ENCODE measurements around the gene DECR2. TPM values are rescaled to one million over a fixed set of nuclear protein-coding genes. Genes with fewer than 3 reads are reported as not detected.
"Not testable (repeated sequence)": the region's sequence is repeated elsewhere in the genome, so short reads cannot be mapped to it uniquely, and the experiment has no call there.

The DECR2 gene
- total RNA-seq, 1 experiment from 2014 or later: 17.1 TPM

GRCh38 chr16:414395-415169, 12.9 kb downstream of the DECR2 start:
- DNase-seq (ENCODE audit: low read depth, low spot score) (no peak), ATAC-seq (no peak)
- POLR2A ChIA-PET: no interaction called here

DNA sequence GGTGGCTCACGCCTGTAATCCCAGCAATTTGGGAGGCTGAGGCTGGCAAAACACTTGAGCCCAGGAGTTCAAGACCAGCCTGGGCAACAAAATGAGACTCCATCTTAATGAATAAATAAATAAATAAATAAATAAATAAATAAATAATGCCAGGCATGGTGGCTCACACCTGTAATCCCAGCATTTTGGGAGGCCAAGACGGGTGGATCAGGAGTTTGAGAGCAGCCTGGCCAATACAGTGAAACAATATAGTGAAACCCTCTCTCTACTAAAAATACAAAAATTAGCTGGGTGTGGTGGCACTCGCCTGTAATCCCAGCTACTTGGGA, 13.4 kb downstream of the DECR2 start:
- H3K27me3 ChIP-seq (ENCODE audit: insufficient read depth, low read length); BruUV-seq (replicated peaks); H3K79me2 ChIP-seq (ENCODE audit: insufficient read depth, low read length); H3K27ac ChIP-seq (ENCODE audit: low read depth, low read length); H3K9me2 ChIP-seq (ENCODE audit: insufficient read depth); H3K9ac ChIP-seq (ENCODE audit: low read length); H2AFZ ChIP-seq (ENCODE audit: low read depth, low read length, poor library complexity, severe bottlenecking); H3K4me1 ChIP-seq (ENCODE audit: control insufficient read depth in 1 of 2, insufficient read depth in 2 of 2, low read length in 2 of 2); POLR2A ChIA-PET; ATAC-seq; RAD21 ChIA-PET (ENCODE audit: low non-redundant PET in 1 of 2, low total read pairs in 2 of 2, uncharacterized antibody in 2 of 2, unreplicated experiment in 2 of 2); CTCF ChIA-PET; H3K9me3 ChIP-seq (ENCODE audit: control insufficient read depth in 1 of 2, insufficient read depth in 1 of 2, low read depth in 1 of 2, low read length in 2 of 2); H4K20me1 ChIP-seq (ENCODE audit: insufficient read depth); H3K36me3 ChIP-seq (ENCODE audit: control insufficient read depth in 1 of 2, insufficient read depth in 2 of 2, low read length in 2 of 2); intact Hi-C loops (cut with micrococcal nuclease); H3K4me3 ChIP-seq (replicated peaks in 1 of 2; ENCODE audit: low read depth in 1 of 2, low read length in 2 of 2); DNase-seq (ENCODE audit: low read depth, low spot score); H3K4me2 ChIP-seq (ENCODE audit: low read length): not testable (repeated sequence)

More at GRCh38 chr16:414395-415169, 12.9 kb downstream of the DECR2 start:
- ChIA-PET RAD21 (ENCODE audit: low non-redundant PET in 1 of 2, low total read pairs in 2 of 2, uncharacterized antibody in 2 of 2, unreplicated experiment in 2 of 2) (interaction anchor here in 1 of 2 experiments (0.7 kb wide), 1 partner anchor 73 kb away, joined by 4 read pairs; no protein-coding TSS in a partner anchor), CTCF (no interaction called here)
- no peaks in the 10 kb centered on the region for H3K9me2 ChIP-seq (ENCODE audit: insufficient read depth)
- intact Hi-C loops (cut with micrococcal nuclease): no loop called here
- no peak overlapping the region for H3K9ac ChIP-seq (ENCODE audit: low read length)
- TF ChIP-seq SRF (IDR thresholded peaks at IDR 0.05; ENCODE audit: low read depth) (no peak), CBX3 (IDR thresholded peaks at IDR 0.05; ENCODE audit: low read depth) (no peak), JUND (IDR thresholded peaks at IDR 0.05) (no peak), EGR1 (IDR thresholded peaks at IDR 0.05; ENCODE audit: low read depth) (no peak), POLR2AphosphoS5 (IDR thresholded peaks at IDR 0.05; ENCODE audit: low read depth, low read length) (no peak)
- TF ChIP-seq, protein P1, sequence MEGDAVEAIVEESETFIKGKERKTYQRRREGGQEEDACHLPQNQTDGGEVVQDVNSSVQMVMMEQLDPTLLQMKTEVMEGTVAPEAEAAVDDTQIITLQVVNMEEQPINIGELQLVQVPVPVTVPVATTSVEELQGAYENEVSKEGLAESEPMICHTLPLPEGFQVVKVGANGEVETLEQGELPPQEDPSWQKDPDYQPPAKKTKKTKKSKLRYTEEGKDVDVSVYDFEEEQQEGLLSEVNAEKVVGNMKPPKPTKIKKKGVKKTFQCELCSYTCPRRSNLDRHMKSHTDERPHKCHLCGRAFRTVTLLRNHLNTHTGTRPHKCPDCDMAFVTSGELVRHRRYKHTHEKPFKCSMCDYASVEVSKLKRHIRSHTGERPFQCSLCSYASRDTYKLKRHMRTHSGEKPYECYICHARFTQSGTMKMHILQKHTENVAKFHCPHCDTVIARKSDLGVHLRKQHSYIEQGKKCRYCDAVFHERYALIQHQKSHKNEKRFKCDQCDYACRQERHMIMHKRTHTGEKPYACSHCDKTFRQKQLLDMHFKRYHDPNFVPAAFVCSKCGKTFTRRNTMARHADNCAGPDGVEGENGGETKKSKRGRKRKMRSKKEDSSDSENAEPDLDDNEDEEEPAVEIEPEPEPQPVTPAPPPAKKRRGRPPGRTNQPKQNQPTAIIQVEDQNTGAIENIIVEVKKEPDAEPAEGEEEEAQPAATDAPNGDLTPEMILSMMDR (IDR thresholded peaks at IDR 0.05 in 2 of 3, conservative IDR thresholded peaks at IDR 0.05 in 1 of 3; ENCODE audit: borderline replicate concordance in 1 of 3, insufficient read depth in 1 of 3, low read depth in 2 of 3, low read length in 2 of 3): no peak
- TF ChIP-seq, protein P2, sequence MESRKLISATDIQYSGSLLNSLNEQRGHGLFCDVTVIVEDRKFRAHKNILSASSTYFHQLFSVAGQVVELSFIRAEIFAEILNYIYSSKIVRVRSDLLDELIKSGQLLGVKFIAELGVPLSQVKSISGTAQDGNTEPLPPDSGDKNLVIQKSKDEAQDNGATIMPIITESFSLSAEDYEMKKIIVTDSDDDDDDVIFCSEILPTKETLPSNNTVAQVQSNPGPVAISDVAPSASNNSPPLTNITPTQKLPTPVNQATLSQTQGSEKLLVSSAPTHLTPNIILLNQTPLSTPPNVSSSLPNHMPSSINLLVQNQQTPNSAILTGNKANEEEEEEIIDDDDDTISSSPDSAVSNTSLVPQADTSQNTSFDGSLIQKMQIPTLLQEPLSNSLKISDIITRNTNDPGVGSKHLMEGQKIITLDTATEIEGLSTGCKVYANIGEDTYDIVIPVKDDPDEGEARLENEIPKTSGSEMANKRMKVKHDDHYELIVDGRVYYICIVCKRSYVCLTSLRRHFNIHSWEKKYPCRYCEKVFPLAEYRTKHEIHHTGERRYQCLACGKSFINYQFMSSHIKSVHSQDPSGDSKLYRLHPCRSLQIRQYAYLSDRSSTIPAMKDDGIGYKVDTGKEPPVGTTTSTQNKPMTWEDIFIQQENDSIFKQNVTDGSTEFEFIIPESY (IDR thresholded peaks at IDR 0.05; ENCODE audit: extremely low read depth, insufficient replicate concordance, low read length): no peak
- TF ChIP-seq, protein P3, sequence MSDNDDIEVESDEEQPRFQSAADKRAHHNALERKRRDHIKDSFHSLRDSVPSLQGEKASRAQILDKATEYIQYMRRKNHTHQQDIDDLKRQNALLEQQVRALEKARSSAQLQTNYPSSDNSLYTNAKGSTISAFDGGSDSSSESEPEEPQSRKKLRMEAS (IDR thresholded peaks at IDR 0.05): no peak
- no peak overlapping the region for H2AFZ ChIP-seq (ENCODE audit: low read depth, low read length, poor library complexity, severe bottlenecking)
- H4K20me1 ChIP-seq (ENCODE audit: insufficient read depth): no peaks in the 10 kb centered on the region
- no peaks in the 10 kb centered on the region for H3K4me1 ChIP-seq (ENCODE audit: control insufficient read depth in 1 of 2, insufficient read depth in 2 of 2, low read length in 2 of 2)
- H3K79me2 ChIP-seq (ENCODE audit: insufficient read depth, low read length): no peaks in the 10 kb centered on the region
- no peaks in the 10 kb centered on the region for H3K27me3 ChIP-seq (ENCODE audit: insufficient read depth, low read length)
- H3K4me2 ChIP-seq (ENCODE audit: low read length): no peak overlapping the region
- no peaks in the 10 kb centered on the region for H3K36me3 ChIP-seq (ENCODE audit: control insufficient read depth in 1 of 2, insufficient read depth in 2 of 2, low read length in 2 of 2)
- no peaks in the 10 kb centered on the region for H3K9me3 ChIP-seq (ENCODE audit: control insufficient read depth in 1 of 2, insufficient read depth in 1 of 2, low read depth in 1 of 2, low read length in 2 of 2)
- no peak overlapping the region for H3K27ac ChIP-seq (ENCODE audit: low read depth, low read length)
- BruUV-seq (replicated peaks): no TSS peak
- no peak overlapping the region for H3K4me3 ChIP-seq (replicated peaks in 1 of 2; ENCODE audit: low read depth in 1 of 2, low read length in 2 of 2)

DNA sequence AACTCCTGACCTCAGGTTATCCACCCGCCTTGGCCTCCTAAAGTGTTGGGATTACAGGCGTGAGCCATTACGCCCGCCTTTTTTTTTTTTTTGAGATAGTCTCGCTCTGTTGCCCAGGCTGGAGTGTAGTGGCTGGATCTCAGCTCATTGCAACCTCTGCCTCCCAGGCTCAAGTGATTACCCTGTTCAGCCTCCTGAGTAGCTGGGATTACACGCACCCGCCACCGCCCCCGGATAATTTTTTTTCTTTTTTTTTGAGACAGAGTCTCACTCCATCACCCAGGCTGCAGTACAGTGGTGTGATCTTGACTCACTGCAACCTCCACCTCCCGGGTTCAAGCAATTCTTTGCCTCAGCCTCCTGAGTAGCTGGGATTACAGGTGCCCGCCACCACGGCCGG, 20.5 kb downstream of the DECR2 start:
- intact Hi-C loops (cut with micrococcal nuclease); ATAC-seq; CTCF ChIA-PET; H3K9me2 ChIP-seq (ENCODE audit: insufficient read depth); H3K27me3 ChIP-seq (ENCODE audit: insufficient read depth, low read length); POLR2A ChIA-PET; H3K9me3 ChIP-seq (ENCODE audit: control insufficient read depth in 1 of 2, insufficient read depth in 1 of 2, low read depth in 1 of 2, low read length in 2 of 2); BruUV-seq (replicated peaks); H3K79me2 ChIP-seq (ENCODE audit: insufficient read depth, low read length); H3K9ac ChIP-seq (ENCODE audit: low read length); H3K4me3 ChIP-seq (replicated peaks in 1 of 2; ENCODE audit: low read depth in 1 of 2, low read length in 2 of 2); H3K27ac ChIP-seq (ENCODE audit: low read depth, low read length); H3K36me3 ChIP-seq (ENCODE audit: control insufficient read depth in 1 of 2, insufficient read depth in 2 of 2, low read length in 2 of 2); H2AFZ ChIP-seq (ENCODE audit: low read depth, low read length, poor library complexity, severe bottlenecking); RAD21 ChIA-PET (ENCODE audit: low non-redundant PET in 1 of 2, low total read pairs in 2 of 2, uncharacterized antibody in 2 of 2, unreplicated experiment in 2 of 2); H4K20me1 ChIP-seq (ENCODE audit: insufficient read depth); DNase-seq (ENCODE audit: low read depth, low spot score); H3K4me2 ChIP-seq (ENCODE audit: low read length): not testable (repeated sequence)
- peaks cover 16 to 35% of the 10 kb centered on the region in 2 experiments for H3K4me1 ChIP-seq (ENCODE audit: control insufficient read depth in 1 of 2, insufficient read depth in 2 of 2, low read length in 2 of 2)
